Superior temporal gyrus (tissue), 1 donor: ENCODE measurements around the gene PCDHA1.

Experiments
- DNase-seq: peaks from one replicate; pipeline ENCODE4 v3.0.0-alpha.2; 2016; ENCODE audit errors: extremely low spot score

The PCDHA1 gene

DNA sequence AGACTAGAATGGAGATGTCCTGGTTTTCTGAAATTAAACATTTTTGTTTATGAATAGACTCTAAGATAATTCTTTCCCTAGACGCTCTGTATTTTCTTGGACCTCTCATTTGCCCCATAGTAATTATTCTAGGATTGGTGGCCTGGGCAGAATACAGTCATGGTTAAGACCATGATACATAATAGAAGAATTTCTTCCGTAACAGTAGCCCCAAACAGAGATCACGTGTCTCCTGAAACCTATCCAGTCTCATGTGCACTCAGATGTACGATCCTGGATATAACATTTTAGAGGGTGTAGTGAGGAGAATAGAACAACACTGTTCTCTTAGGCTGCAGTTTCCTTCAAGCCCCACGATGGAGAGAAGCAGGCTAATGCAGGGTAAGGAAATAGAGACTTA is 202.7 kb downstream of the PCDHA1 start:
- DNase-seq = no peak

DNA sequence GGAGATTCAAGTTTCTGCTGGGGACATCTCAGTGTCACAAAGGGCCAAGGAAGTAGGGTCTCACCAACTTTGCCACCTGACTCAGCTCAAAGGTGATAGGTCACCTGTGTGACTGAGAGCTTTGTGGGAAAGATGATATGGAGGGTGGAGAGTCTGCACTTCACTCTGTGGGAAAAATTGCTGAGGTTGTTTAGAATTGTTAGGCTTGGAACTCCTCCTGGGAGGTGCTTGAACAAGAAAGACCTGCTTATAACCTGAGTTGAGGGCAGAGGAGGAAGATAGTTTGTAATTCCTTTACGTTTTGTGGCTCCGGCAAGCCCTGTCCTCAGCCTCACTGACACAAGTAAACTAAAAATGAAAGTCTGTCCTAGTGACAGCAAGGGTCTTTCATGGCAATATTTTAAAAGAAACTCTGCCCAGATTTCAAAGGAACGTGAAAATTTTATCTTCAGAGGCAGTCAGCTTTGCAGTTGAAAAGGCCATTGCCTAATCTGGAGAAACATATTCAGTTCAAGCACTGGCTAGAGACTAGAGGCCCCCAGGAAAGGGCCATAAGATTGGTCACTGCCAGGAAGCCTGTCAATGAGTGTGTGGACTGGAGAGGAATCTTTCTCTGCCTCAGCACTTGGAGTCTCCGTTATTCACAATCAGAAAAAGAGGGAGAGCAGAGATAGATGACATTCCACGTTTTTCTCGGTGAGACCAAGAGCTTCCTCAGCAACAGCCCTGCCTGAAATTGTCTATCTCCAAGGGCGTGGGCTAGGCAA is 203.5 kb downstream of the PCDHA1 start:
- DNase-seq = no peak

GRCh38 chr5:140992828-140993227 is 206.9 kb downstream of the PCDHA1 start:
- no peak for DNase-seq

DNA sequence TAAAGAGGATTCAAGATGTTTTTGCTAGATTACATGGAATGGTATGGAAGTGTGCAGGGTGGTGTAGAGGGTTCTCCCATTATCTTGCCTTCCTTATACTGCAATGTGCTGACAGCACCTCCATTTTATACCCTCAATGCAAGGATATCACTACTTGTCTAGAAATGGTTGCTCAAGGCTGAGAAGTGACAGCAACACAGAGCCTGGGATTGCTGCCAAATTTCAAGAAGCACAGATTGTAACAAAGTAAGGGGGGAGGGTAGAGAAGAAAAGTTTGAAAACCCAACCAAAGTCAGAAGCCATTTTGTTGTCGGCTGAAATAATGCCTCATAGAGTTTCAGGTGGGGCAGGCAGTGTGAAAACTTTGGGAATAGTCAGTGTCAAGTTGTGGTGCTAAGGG is 210.1 kb downstream of the PCDHA1 start:
- no peak for DNase-seq

DNA sequence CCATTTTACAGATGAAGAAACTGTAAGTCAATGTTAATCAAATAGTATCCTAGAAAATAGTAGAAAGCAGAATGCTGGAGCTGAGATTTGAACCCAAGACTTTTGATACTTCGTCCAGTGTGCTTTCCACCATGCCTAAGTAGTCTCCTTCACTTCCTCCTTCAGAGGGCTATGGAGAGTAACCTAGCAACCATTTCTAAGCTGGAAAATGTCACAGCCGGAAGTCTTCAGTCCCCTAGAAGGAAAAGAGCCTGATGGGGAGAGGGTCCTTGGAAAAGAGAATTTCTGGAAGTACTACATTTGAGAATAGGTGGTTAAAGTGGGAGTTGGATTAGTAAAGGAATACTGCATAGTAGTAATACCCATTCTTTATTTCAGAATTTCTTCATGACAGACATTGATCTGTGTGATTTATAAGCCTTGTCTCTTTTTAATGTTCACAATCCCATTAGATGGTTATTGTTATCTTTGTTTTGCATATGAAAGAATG is 213.0 kb downstream of the PCDHA1 start:
- DNase-seq = no peak

DNA sequence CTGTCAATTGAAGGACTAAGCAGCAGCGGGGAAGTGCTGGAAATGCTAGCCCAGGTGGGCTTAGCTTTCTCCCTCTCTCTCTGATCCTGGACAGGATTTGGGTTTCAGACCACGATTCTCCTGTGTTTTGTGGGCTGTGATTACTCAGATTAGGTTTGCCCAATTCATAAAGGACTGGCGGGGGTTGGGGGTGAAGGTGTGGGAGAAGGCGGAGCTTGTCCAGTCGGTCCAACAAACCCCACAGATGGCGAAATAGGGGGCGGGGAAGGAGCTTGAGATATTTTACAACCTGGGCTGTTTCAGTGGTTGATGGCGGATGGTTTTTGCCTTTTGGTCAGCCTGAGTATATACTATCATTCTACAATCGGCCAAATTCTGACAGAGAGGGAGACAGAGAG is 215.5 kb downstream of the PCDHA1 start:
- no peak for DNase-seq

GRCh38 chr5:141001844-141002604 is 216.1 kb downstream of the PCDHA1 start:
- DNase-seq = peak; percentile 35

GRCh38 chr5:141002605-141002965 is 216.6 kb downstream of the PCDHA1 start:
- DNase-seq = no peak

- DNase-seq = no peak
Observed at GRCh38 chr5:141003031-141003430, 217.1 kb downstream of the PCDHA1 start.

GRCh38 chr5:141003791-141004611 is 218.1 kb downstream of the PCDHA1 start:
- DNase-seq = peak; percentile 24

DNA sequence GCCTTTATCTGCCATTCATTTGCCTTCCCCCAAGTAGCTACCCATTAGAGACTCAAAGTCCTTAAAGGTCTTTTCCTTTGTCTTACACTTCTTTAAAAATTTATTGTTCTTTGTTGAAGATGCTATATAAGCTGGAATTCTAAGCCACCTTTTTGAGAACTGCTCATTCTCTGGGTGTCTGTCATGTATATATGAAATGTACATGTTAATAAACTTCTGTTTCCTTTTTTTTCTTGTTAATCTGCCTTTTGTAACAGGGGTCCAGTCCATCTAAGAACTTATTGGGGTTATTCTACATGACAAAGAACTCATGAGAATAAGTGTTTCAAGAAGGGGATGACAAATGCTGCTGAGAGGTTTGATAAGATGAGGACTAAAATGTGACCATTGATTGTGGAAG is 221.9 kb downstream of the PCDHA1 start:
- DNase-seq = no peak

DNA sequence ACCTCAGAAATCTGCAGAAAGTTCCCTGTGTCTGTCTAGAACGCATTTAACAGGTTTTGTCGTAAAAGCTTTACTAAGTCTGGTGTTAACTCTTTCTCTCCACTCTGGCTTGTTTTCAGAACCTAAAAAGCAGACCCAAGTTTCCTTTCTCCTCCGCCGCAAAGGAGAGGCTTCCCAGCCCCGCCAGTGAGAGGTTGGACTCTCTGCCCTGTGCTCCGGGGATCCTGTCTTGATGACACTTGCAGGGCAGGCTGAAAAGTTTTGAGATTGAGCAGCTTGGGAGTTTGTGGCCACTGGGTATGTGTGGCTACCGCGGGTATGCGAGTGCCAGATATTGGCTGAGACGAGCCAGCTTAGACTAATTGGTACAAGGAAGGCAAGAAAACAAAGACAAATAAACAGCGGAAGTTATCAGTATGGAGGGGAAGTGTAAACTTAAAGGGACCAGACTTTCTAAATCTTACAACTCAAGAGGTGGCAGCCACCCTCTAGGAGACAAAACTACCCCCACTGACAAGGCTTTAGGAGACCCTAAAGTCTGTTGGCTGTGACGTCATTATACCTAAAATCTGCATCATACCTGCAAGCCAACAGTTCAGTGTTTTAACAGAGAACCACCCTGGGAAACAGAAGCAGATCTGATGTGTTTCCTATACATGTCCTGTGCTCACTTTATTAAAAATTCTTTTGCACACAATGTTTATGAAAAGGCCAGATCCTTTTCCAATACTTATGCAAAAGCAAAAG is 224.3 kb downstream of the PCDHA1 start:
- no peak for DNase-seq

DNA sequence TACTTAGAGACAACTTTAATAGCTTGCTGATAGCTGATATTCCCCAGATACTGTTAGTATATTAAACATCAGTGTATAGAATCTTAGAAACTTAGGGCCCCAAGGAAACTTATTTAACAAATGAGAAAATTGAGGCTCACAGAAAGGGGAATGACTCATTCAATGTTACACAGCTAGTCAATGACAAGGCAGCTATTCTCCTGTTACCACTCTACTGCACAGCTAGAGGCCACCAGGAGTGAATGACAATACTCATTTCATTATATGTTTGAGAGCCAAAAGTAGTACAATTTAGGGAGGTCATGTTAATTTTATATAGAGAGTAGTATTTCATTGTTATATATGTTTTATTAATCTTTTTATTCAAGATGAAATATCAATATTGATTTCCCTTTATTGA is 232.0 kb downstream of the PCDHA1 start:
- no peak for DNase-seq

- DNase-seq = no peak
Observed at GRCh38 chr5:141022384-141022783, 236.4 kb downstream of the PCDHA1 start.

GRCh38 chr5:141031006-141031405 is 245.1 kb downstream of the PCDHA1 start:
- no peak for DNase-seq

DNA sequence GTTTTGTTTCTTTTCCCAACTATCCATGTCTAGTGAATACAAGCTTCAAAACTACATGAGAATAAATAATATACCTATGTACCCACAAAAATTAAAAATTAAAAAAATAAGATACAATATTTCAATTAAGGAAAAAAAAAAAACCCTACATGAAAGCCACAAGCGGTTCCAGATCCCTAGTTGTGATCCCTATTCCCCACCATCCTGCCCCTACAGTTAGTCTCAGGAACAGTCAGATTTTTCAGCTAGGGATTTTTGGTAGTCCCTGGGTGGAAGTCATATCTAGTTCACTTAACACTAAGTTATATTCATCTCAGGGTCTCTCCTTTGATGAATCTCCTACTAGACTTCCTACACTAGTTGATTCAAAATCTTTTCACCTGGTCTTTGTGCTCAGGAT is 246.7 kb downstream of the PCDHA1 start:
- no peak for DNase-seq

- DNase-seq = no peak
Observed at GRCh38 chr5:141039061-141039460, 253.1 kb downstream of the PCDHA1 start.

GRCh38 chr5:141039517-141039916 is 253.6 kb downstream of the PCDHA1 start:
- DNase-seq = peak; percentile 22

DNA sequence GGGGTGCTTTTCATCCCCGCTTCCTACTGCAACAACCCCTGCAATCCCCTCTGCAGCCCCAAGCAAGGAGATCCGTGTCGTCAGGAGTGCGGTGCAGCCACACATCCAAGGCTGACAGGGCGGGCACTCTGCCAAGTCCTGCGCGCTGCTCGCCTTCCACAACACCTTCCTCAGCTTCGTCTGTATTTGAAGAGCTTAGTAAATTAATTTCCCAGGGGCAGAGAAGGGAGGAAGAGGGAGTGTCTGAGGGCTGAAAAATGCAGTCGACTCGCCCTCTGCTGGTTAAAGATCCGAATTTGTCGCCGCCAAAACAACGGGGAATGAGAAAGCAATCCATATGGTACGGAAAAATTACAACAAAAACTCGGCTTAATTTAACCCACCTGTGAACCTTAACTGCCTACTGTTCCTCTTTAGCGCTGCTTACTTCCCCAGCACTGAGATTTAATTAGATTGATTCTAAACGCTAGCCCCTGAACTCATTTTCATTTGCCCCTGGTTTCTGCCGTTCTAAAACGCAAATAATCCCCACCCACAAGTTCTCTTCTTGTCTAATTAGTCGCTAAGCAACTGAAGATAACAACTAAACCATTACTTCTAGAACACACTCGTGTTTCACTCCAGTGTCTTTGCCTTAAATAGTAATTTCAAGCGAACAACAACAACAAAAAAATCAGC is 254.3 kb downstream of the PCDHA1 start:
- peak; percentile 86 for DNase-seq

DNA sequence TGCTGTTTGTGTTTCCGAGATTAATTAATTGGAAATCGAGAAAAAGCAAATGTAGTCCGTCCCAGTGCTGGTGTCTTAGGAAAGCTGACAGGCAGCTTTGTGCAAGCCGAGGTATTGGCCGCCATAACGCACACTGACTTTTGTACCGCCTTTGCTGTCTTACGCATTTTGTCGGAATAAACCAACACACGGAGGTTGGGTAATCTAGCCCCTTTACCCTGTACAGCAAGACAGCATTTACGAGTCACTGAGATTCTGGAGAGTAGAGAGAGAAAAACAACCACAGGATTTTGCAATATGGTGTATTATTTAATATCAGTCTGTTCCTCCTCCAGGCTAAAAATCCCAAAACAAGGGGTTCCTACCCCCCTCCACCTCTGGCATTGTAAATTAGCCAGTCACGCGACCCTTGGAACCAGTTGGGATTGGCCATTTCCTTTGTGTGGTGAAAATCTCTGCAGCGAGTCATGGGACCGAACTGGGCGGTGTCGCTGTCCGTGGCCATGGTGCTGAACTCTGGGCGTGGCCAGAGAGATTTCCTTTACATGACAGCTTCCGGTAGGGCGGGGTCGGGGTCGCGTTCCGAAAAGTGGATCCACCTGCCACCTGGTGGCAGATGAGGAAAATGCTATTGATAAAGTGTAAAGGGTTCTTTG is 255.0 kb downstream of the PCDHA1 start:
- DNase-seq = peak; percentile 99

DNA sequence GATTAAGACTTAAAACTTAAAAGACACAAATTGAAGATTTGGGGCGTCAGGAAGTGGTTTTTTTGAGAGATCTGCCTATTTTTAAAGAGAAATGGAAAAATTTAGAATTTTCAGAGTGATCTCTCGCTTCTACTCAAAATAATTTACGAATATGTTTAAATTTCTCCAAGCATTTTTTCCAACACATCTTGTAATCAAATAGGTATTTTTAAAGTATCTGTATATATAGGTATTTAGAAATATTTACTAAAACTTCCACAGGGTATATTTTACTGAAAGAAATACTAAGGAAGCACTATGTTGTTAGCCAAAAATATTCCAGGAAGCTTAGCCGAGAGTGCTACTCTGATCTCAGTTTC is 255.5 kb downstream of the PCDHA1 start:
- DNase-seq = no peak
